NCI-H226 (cell line): ENCODE results near the gene IQSEC1.
A peak's percentile ranks its signal among the peaks of the same experiment; 100 is the strongest.

Source experiments
- DNase-seq: peaks from one replicate; pipeline ENCODE4 v3.0.0-alpha.2; 2015

Gene IQSEC1

DNA sequence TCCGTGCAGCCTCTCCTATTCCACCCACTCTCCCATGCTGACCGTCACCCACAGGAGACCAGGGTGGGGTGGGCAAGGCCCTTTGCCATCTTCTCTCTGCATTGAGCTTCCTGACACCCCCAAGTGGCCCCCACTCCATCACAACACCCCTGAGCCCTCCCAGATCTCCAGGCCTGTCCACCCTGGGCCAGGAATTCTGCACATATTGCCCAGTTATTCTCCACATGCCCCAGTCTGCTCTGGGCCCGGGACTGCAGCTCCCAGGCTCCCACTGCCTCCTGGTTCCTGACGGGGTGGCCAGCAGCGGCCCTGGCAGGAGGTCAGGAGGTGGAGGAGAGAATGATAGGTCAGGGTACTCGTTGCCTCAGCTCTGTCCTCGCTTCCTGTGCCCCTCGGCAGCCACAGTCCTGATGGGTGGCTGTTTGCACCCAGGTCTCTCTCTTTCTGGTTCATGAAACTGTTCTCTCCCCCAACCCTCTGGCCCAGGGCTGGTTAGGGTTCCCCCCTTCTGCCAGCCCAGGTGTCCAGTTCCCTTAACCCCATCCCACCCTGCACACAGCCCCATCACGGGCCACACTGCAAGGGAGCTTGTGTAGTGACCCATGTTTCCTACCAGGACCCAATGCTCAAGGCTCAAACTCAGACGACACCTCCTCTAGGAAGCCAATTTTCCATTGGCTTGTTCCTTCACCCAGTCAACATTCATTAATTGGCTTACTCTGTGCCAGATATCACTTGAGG is 47.3 kb downstream of the IQSEC1 start:
- DNase-seq: no peak

DNA sequence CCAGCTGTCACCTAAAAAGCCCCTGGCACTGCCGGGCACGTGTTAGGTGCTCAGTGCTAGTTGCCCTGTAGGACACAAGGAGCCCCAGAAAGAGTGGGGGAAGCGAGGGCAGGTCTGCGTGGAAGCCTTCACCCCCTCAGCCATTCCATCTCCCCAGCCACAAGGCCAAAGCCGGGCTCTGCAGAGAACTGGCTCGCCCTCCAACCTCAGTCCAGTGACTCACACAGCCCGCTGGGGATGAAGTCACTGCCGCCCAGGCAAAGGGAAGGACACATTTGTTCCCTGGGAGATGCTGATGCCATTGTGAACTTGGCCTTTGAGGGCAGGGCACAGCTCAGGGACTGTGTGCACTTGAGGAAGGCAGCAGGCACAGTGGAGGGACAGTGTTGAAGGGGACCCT is 48.1 kb downstream of the IQSEC1 start:
- DNase-seq: peak; percentile 48

DNA sequence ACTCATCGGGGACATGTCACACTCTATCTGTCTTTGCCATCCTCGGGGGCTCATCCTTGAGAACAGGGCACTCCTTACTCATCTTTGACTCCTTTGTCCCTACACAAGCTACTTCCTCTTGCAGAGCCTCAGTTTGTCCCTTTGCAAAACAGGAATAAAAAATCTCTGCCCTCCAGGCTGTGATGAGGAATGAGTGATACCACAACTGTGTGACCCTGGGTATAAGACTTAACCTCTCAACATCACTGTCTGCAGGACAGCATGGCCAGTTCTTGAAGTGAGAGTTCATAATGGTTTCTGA is 48.5 kb downstream of the IQSEC1 start:
- no peak for DNase-seq

DNA sequence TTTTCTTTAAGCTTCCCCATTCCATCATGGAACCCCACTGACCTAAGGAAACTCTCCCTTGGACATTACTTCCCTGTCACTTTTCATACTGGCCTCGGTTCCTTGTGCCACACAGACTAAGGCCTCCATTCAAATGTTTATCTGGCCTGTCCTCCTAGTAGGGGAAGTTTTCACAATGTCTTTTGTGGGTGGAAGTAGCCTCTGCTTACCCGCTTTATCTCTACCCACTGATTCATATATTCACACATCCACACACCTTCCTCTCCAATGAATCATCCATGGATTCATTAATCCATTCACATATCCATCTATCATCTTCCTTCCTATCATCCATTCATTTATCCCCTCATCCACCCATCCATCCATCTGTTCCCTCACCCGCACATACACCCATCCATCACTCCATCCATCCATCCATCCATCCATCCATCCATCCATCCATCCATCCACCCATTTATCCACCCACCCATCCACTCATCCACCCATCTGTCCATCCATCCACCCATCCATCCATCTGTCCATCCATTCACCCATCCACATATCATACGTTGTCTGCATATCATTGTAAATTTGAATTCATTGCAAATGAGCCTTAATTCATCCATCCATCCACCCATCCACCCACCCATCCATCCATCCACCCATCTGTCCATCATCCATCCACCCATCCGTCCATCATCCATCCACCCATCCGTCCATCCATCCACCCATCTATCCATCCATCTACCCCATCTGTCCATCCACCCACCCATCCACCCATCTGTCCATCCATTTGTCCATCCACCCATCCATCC is 49.1 kb downstream of the IQSEC1 start:
- peak; percentile 23 for DNase-seq

GRCh38 chr3:13023235-13023970 is 49.8 kb downstream of the IQSEC1 start:
- no peak for DNase-seq

GRCh38 chr3:13022348-13023234 is 50.6 kb downstream of the IQSEC1 start:
- DNase-seq: peak; percentile 85

- no peak for DNase-seq
Measured at GRCh38 chr3:13021141-13022114, 51.8 kb downstream of the IQSEC1 start.

DNA sequence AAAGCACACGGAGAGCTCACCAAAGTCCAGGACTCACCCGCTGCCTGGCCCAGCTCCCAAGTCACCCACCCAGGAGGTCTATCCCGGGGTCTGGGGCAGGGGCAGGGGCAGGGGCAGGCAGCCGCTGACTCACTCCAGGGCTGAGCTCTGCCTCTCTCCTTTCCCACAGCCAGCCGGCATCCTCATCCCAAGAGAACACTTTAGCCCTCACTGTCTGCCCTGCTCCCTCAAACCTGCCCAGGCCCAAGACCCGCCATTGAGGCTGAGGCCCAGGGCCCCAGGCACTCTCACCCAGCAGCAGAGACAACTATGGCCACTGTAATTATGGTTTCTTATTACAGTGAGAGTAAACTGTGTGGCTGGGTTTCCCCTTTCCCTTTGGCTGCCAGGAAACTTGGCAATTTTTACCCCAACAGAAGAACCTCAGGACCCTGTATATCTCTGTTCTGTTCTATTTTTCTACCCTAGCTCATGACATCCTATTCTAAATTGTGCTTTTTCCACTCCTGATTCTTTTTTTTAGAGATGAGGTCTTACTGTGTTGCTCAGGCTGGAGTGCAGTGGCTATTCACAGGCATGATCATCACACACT is 53.0 kb downstream of the IQSEC1 start:
- DNase-seq: no peak

- peak; percentile 54 for DNase-seq
Measured at GRCh38 chr3:13019243-13020095, 53.8 kb downstream of the IQSEC1 start.

DNA sequence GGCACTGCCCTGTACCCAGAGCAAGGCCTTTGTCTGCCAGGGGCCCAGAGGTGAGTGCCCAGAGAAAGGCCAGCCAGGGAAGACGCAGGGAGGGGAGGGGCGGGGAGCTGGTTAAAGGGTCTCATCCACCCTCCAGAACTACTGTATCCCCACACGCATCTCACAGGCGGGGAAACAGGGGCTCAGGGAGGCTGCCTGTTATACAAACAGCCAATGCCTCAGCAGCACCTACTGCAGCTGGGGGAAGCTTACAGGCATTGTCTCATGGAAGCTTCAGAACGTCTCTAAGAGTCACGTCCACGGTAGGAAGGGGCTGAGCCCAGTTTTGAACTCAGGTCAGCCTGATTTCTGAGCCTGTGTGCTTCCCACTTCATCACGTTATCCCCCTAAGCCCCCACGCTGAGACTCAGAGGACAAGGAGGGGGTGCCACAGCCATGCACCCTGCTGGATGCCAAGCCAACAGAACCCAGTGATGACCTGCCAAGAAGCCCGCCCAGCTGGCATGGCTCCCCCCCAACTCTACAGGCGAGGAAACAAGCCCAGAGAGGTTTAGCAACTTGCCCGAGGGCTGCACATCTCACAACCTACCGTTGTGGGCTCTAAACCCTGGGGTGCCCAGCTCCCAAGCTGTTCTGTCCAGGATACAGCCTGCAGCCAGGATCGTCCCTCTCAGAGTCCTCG is 54.5 kb downstream of the IQSEC1 start:
- no peak for DNase-seq

DNA sequence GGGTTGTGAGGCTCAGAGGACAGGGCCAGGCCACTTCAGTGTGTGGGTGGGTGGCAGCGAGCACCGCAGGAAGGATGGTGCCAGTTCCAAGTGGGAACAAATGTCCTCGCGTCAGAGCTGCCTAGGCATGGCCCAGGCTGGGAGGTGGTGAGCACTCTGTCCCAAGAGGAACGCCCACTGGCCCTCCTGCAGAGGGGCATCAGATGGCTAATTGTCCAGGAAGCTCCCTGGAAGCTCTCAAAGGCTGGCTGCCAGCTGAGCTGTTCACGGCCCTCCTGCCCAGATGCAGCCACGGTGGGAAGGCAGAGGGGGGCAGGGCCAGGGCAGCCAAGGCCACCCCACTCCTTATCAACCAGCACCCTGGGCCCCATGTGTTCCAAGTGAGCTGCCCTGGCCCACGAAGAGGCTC is 55.2 kb downstream of the IQSEC1 start:
- DNase-seq: no peak

DNA sequence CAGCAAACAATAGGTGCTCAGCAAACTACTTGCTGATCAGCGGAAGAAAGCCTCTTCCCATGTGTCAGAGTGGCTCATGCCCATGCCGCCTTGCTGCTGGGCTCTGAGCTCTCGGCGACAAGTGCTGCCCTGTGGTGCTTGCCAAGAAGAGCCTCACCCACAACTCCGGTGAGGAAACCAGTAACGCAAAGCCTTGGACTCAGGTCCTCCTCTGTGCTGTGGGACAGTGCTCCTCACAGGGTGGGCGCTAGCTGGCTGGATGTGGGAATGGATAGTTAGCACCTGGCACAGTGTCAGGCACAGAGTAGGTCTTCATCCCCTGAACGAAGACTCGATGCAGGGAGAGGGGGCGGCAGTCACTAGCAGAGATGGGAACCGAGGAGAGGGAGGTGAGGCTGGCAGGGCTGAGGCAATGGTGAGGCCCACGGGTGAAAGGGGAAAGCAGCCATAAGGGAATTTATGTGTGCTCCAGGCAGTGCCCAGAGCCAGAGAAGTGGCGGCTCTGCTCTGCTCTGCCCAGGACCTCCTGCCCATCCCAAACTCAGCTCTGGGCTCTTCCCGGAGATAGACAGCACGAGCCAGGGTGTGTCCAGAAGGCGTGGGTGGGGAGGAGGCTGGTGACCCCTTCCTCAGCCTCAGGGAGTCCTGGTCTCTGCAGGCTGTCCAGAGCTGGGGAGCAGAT is 55.7 kb downstream of the IQSEC1 start:
- DNase-seq: no peak

DNA sequence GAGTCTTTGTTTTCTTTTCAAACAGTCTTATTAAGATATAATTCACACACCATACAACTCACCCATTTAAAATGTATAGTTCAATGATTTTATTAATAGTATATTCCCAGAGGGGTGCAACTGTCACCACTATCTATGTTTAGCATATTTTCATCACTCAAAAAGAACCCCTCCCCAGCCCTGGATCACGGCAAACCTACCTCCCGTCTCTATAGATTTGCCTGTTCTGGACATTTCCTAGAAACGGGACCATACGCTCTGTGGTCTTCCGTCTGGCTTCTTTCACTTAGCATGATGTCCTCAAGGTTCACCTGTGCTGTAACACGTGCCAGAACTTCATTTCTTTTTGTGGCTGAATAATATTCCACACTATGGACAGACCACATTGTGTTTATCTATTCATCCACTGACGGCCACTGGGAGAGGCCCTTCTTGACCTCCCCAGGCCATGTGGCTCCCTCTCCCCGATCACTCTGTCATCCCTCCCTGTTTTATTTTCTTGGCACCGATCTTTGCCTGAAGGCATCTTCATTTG is 56.4 kb downstream of the IQSEC1 start:
- DNase-seq: no peak

DNA sequence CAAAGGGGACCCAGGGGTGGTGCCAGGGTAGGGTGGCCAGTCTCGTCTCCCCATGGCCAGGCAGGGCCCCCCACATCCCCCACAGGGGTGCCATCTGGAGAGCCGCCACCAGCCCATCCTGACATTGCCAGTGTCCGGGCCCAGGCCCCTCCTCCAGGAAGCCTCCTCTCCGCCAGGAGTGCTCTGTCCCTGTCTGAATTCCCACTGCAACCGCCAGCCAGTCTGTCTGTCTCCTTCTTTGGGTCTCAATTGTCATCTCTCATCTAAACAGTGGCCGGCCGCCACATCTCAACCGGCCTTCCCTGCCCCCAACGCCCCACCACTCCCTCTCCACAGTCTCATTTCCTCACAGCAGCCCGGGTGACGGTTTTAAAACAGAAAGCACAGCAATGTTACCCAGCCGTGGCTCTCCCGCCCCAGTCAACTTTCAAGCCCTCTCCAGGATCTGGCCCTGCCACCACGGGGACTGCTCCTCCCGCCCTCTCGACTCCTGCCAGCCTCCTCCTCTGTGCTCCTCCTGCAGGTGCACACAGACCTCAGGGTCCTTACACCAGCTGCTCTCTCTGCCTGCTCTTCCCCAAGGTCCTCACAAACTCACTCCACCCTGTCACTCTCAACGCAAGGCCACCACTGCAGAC is 57.0 kb downstream of the IQSEC1 start:
- DNase-seq: no peak

DNA sequence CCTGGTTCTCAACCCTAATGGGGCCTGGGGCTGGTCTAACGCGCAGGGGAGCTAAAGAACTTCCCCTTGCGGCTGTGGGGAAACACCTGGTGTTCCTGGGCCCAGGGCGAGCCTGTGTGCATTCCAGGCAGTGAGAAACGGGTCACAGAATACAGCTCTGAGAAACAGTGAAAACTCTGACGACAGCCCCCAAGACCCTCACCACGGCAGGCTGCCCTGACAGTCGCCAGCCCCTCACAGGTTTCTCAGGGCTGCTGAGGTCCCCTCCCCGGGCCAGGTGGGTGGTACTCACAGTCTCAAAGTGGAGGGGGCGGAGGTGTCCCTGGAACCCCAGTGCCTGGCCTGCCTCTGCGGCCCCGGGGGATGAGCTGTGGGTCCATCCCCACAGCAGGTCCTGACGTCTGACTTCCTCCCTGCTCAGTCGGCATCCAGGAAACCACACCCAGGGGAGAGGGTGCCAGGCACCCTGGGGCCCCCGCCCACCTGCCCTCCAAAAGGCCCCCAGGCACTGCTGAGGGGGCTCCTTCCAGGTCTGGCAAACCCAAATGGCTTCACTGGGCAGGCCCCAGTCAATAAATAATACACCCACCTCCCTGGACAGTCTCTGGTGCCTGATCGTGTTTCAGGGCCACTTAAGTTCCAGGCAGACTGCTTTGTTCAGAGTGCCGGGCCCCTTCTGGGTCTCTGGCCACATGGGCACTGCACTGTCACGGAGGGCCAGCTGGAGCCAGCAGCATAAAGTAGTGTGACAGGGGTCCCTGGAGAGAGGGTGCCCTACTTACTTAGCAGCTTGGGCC is 57.7 kb downstream of the IQSEC1 start:
- DNase-seq: peak; percentile 54

- DNase-seq: no peak
Measured at GRCh38 chr3:13014755-13015285, 58.4 kb downstream of the IQSEC1 start.
